Activated T-helper 1 cell treated with anti-CD3 and anti-CD28 coated beads, Interleukin-12 subunit alpha, Interleukin-12 subunit beta, Interleukin-2, Interleukin-4 antibody, amounts not matched to agents 30 ng/mL and 10 ng/mL and 1 ng/mL, durations not matched to agents 14 hours and 24 hours and 36 hours (primary cell): ENCODE results near the gene PTAFR. TPM values are rescaled to one million over a fixed set of nuclear protein-coding genes. Genes with fewer than 3 reads are reported as not detected.

ENCODE experiments used
- DNase-seq: peaks from one replicate; pipeline ENCODE4 v3.0.0; 2021; ENCODE audit warnings: low spot score
- H3K27ac Mint-ChIP-seq: one replicate; pipeline ENCODE4 v1.8.0; 2021; ENCODE audit warnings: mild to moderate bottlenecking, mixed read lengths
- H3K27me3 Mint-ChIP-seq: one replicate; pipeline ENCODE4 v1.8.0; 2022; ENCODE audit warnings: mild to moderate bottlenecking, moderate library complexity, mixed read lengths; ENCODE audit not compliant: insufficient read depth
- H3K36me3 Mint-ChIP-seq: one replicate; pipeline ENCODE4 v1.8.0; 2021; ENCODE audit warnings: low read depth, mixed read lengths
- H3K4me1 Mint-ChIP-seq: one replicate; pipeline ENCODE4 v1.8.0; 2021; ENCODE audit warnings: low read depth, mixed read lengths
- H3K4me3 Mint-ChIP-seq: one replicate; pipeline ENCODE4 v1.8.0; 2021; ENCODE audit warnings: mild to moderate bottlenecking, moderate library complexity, mixed read lengths
- H3K9me3 Mint-ChIP-seq: one replicate; pipeline ENCODE4 v1.8.0; 2021; ENCODE audit warnings: mixed read lengths
- intact Hi-C: fragments of 100-400 bp; cut with micrococcal nuclease; formaldehyde crosslinking; loops from one replicate; pipeline ENCODE4 v1.15.1; 2024
- total RNA-seq: library from RNA; stranded (reverse); gene quantifications from 2 replicates; pipeline ENCODE4 v1.2.3, GENCODE V29; 2022

The PTAFR gene
- total RNA-seq, 1 donor from 2014 or later, result 0.62 TPM

DNA sequence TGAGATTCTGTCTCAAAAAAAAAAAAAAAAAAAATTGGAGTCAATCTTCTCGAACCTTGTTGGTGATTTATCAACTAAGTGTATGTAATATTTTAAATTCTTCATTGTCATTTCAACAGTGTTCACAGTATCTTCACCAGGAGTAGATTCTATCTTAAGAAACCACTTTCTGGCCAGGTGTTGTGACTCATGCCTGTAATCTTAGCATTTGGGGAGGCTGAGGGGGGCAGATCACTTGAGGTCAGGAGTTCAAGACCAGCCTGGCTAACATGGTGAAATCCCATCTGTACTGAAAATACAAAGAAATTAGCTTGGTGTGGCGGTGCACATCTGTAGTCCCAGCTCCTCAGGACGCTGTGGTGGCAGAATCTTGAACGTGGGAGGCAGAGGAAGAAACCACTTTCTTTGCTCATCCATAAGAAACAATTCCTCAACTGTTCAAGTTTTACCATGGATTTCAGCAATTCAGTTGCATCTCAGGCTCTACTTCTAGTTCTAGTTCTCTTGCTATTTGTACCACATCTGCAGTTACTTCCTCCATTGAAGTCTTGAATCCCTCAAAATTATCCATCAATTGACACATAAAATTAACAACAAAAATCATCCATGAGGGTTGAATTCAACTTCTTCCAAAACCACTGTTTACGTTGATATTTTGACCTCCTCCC, 57.7 kb downstream of the PTAFR start:
- Mint-ChIP-seq H3K9me3 (no peaks in the 10 kb centered on the region), H3K36me3 (no peaks in the 10 kb centered on the region), H3K27ac (no peak overlapping the region), H3K4me1 (peaks cover 15% of the 10 kb centered on the region), H3K4me3 (no peak overlapping the region), H3K27me3 (peaks cover 37% of the 10 kb centered on the region)
- intact Hi-C loops, result no loop called here
- DNase-seq, result no peak

DNA sequence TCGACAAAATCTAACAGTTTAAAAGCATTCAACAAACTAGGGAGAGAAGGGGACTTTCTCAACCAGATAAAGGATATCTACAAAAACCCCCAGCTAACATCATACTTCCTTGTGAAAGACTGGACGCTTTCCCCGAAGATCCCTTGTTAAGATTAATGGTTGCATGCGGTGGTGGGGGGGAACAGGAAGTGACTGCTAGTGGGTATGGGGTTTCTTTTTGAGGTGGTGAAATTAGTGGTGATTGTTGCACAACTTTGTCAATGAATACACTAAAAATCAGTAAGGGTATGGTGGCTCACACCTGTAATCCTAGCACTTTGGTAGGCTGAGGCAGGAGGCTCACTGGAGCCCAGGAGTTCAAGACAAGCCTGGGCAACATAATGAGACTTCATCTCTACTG, 61.2 kb downstream of the PTAFR start:
- peaks cover 37% of the 10 kb centered on the region for H3K4me1 Mint-ChIP-seq
- H3K36me3 Mint-ChIP-seq, result peaks cover 2% of the 10 kb centered on the region
- H3K27me3 Mint-ChIP-seq, result peaks cover 25% of the 10 kb centered on the region
- peaks cover 3% of the 10 kb centered on the region for H3K9me3 Mint-ChIP-seq
- peak; percentile 46 for DNase-seq
- intact Hi-C loops, result loop anchor here (1.0 kb wide), 3 partner anchors 29 to 85 kb away; no protein-coding TSS in a partner anchor
- no peak overlapping the region for H3K4me3 Mint-ChIP-seq
- peak overlapping the region; percentile 82 for H3K27ac Mint-ChIP-seq

DNA sequence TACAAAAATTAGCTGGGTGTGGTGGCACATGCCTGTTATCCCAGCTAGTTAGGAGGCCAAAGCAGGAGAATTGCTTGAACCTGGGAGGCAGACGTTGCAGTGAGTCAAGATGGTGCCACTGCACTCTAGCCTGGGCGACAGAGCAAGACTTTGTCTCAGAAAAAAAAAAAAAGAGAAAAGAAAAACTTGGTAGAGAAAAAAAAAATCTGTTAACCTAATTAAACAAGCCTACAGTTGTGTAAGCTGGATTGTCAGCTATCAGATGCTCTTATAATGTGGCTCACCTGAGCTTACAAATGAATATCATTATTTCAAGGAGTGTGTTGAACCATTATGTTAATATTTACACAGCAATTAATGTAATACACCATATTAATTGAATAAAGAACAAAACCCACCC, 61.6 kb downstream of the PTAFR start:
- no peak for DNase-seq
- Mint-ChIP-seq H3K9me3 (peaks cover 3% of the 10 kb centered on the region), H3K27me3 (peaks cover 22% of the 10 kb centered on the region), H3K36me3 (peaks cover 2% of the 10 kb centered on the region), H3K4me1 (peaks cover 37% of the 10 kb centered on the region), H3K4me3 (no peak overlapping the region), H3K27ac (peak overlapping the region; percentile 82)
- intact Hi-C loops, result loop anchor here (1.0 kb wide), 3 partner anchors 29 to 85 kb away; no protein-coding TSS in a partner anchor

DNA sequence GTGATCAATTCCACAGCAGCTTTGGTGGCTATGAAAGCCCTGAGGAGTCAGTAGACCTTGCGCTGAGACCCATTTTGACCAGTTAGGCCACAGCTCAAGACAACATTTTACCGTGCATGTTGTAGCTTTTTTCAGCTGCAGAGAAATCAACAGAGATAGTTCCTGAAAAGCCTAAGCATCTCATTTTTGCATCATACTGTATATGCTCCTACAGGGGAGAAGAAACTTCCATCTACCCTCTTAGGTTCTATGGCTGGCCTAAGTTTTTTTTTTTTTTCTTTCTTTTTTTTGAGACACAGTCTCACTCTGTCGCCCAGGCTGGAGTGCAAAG, 63.3 kb downstream of the PTAFR start:
- intact Hi-C loops, result loop anchor here (2.0 kb wide), 1 partner anchor 22 kb away; no protein-coding TSS in a partner anchor
- H3K9me3 Mint-ChIP-seq, result peaks cover 3% of the 10 kb centered on the region
- H3K27ac Mint-ChIP-seq, result no peak overlapping the region
- H3K27me3 Mint-ChIP-seq, result peaks cover 12% of the 10 kb centered on the region
- peaks cover 2% of the 10 kb centered on the region for H3K36me3 Mint-ChIP-seq
- H3K4me1 Mint-ChIP-seq, result peaks cover 37% of the 10 kb centered on the region
- no peak overlapping the region for H3K4me3 Mint-ChIP-seq
- DNase-seq, result no peak

DNA sequence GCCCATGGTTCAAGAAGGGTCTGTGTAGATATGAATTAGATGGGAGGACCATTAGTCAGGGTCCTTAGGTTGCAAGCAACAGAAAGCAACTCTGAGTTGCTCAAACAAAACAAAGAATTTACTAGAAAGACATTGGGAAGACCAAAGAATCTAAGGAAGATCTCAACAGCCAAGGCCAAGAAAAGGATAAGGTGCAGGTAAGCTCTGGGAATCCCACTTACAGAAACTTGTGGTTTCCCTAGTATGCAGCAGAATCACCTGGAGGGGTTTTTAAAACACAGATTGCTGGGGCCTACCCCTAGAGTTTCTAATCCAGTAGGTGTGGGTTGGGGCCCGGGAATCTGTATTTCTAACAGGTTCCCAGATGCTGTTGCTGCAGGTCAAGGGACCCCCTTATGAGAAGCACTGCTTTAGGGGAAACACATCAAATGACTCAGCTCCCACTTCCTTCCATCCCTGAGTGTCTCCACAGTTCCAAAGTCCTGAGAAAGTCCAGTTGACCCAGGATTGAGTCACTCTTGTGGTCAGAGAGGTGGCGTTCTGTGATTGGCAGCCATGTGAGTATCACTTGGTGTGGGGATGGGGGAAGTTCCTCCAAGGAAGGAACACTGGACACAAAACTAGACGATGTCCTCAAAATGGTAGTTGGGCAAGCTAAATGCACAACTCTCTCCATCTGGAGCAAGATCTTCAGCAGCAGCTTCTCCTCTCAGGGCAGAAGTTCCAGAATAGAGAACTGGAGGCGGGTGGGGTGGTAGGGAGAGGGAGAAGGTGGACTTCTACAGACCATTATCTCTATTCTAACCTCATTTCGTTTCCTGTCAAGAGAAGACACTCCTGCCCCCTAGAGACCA, 63.9 kb downstream of the PTAFR start:
- Mint-ChIP-seq H3K27me3 (peaks cover 11% of the 10 kb centered on the region), H3K9me3 (peaks cover 3% of the 10 kb centered on the region), H3K4me1 (peaks cover 37% of the 10 kb centered on the region), H3K27ac (no peak overlapping the region), H3K4me3 (no peak overlapping the region), H3K36me3 (peaks cover 2% of the 10 kb centered on the region)
- DNase-seq, result no peak
- intact Hi-C loops, result loop anchor here (2.0 kb wide), 1 partner anchor 22 kb away; no protein-coding TSS in a partner anchor

DNA sequence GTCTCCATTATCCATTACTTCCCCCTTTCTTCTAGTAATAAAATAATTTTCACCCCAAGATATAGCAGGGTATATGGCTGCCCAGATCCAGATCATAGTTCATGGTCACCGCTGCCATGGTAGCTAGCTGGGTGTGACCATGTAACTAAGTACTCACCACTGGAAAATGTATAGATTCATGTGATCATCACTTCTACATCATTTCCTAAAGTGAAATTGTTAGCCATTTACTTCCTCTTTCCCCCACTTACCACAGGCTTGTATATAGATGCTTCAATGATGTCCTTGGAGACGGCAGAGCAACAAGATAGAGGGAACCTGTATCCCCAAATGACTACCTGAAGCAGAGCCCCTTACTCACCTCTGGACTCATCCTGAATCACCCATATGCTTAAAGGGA, 65.3 kb downstream of the PTAFR start:
- Mint-ChIP-seq H3K36me3 (peaks cover 2% of the 10 kb centered on the region), H3K9me3 (peaks cover 3% of the 10 kb centered on the region), H3K4me3 (no peak overlapping the region), H3K27me3 (peaks cover 5% of the 10 kb centered on the region), H3K27ac (peak overlapping the region; percentile 59), H3K4me1 (peaks cover 32% of the 10 kb centered on the region)
- intact Hi-C loops, result no loop called here
- no peak for DNase-seq

DNA sequence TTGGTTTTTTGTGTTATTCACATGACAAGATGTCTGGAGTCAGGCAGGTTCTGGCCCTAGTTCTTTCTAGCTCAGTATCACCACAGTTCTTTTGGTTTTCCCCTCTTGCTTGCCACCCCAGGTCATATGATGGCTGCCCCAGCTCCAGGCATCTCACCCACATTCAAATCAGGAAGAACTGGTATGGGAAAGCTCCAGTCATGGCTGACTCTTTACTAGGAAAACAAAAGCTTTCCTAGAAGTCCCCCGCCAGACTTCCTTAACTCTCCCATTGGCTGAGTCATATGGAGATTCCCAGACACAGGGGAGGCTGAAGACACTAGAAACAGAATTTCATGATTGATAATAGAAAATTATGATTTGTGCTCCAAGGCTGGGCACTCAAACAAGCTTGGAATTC, 65.9 kb downstream of the PTAFR start:
- Mint-ChIP-seq H3K36me3 (peaks cover 2% of the 10 kb centered on the region), H3K9me3 (peaks cover 3% of the 10 kb centered on the region), H3K27me3 (peaks cover 5% of the 10 kb centered on the region), H3K4me1 (peaks cover 31% of the 10 kb centered on the region), H3K4me3 (no peak overlapping the region), H3K27ac (no peak overlapping the region)
- intact Hi-C loops, result no loop called here
- no peak for DNase-seq

DNA sequence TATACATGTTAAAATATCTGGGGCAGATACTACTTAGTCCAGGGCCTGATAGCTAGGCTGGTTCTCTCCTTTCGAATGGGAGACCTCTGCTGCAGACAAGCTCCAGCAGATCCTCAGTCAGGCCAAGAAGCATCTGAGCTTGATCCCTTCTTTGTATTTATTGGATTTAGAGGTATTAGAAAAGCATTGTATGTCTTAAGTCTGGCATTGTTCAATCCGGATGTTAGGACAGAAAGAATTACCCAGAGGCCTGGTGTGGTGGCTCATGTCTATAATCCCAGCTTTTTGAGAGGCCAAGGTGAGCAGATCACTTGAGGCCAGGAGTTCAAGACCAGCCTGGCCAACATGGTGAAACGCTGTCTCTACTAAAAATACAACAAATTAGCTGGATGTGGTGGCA, 66.9 kb downstream of the PTAFR start:
- Mint-ChIP-seq H3K9me3 (peaks cover 3% of the 10 kb centered on the region), H3K36me3 (peaks cover 2% of the 10 kb centered on the region), H3K4me3 (no peak overlapping the region), H3K27me3 (peaks cover 4% of the 10 kb centered on the region), H3K4me1 (peaks cover 22% of the 10 kb centered on the region), H3K27ac (no peak overlapping the region)
- no peak for DNase-seq
- intact Hi-C loops, result no loop called here

DNA sequence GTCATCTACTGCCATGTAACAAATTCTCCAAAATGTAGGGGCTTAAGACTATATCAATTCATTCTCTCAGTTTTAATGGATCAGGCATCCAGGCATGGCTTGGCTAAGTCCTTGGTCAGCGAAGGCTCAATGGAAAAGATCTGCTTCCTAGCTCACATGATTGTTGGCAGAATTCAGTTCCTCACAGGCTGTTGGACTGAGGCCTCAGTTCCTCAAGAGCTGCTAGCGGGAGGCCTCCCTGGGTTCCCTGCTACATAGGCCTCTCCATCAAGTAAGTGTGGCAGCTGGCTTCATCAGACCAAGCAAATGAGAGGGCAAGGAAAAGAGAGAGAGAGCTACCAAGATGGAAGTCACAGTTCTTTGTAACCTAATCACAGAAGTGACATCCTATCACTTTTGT, 68.5 kb downstream of the PTAFR start:
- peaks cover 2% of the 10 kb centered on the region for H3K36me3 Mint-ChIP-seq
- DNase-seq, result no peak
- no peak overlapping the region for H3K27ac Mint-ChIP-seq
- H3K9me3 Mint-ChIP-seq, result peaks cover 3% of the 10 kb centered on the region
- H3K27me3 Mint-ChIP-seq, result peaks cover 7% of the 10 kb centered on the region
- peaks cover 19% of the 10 kb centered on the region for H3K4me1 Mint-ChIP-seq
- intact Hi-C loops, result no loop called here
- H3K4me3 Mint-ChIP-seq, result no peak overlapping the region

DNA sequence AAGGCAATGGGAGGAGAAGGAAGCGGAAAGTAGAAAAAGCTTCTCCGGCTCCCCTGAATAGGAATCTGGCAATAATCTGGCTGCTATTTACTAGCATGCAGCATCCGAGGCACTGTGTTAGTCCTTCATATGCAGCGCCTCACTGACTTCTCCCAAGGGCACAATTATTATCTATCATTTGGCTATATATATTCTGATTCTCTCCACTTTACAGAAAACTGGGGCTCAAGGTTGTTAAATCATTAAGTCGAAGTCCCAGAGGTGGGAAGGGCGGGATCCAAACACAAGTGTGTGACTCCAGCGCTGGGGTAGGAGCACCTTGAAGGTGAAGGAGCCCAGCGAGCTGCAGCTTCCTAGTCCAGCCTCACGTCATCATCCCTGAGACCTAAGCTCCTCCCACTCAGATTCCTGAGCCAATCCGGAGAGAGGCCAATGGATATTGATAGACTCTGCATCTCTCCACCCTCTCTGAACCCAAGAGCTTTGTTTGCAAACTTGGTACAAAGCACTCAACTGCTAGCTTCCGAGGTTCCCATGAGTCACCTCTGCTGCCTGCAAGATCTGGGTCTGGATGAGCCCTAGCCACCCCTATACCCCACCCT, 71.5 kb downstream of the PTAFR start:
- intact Hi-C loops, result no loop called here
- no peak overlapping the region for H3K27ac Mint-ChIP-seq
- no peaks in the 10 kb centered on the region for H3K4me1 Mint-ChIP-seq
- H3K9me3 Mint-ChIP-seq, result no peaks in the 10 kb centered on the region
- H3K27me3 Mint-ChIP-seq, result peaks cover 13% of the 10 kb centered on the region
- no peaks in the 10 kb centered on the region for H3K36me3 Mint-ChIP-seq
- no peak overlapping the region for H3K4me3 Mint-ChIP-seq
- no peak for DNase-seq

DNA sequence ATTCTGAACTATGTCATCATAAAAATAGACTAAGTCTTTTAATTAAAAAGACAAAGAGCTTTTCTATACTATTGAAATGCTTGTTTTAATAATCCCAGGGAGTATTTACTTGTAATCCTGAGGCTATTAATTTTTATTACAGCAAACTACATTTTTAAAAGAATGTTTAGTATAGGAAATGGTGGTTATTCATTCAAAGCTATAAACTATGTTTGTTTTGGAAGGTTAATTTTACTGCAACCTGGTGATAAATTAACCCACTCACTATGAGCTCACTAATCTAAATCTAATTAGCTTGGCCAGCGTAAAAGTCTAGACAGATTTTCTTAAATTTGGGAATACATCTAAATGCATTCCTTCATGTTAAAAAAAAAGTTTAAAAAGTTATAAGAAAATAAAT, 74.3 kb downstream of the PTAFR start:
- intact Hi-C loops, result no loop called here
- DNase-seq, result no peak
- Mint-ChIP-seq H3K27ac (no peak overlapping the region), H3K9me3 (no peaks in the 10 kb centered on the region), H3K36me3 (no peaks in the 10 kb centered on the region), H3K4me3 (no peak overlapping the region), H3K27me3 (peaks cover 19% of the 10 kb centered on the region), H3K4me1 (peaks cover under 1% of the 10 kb centered on the region)

DNA sequence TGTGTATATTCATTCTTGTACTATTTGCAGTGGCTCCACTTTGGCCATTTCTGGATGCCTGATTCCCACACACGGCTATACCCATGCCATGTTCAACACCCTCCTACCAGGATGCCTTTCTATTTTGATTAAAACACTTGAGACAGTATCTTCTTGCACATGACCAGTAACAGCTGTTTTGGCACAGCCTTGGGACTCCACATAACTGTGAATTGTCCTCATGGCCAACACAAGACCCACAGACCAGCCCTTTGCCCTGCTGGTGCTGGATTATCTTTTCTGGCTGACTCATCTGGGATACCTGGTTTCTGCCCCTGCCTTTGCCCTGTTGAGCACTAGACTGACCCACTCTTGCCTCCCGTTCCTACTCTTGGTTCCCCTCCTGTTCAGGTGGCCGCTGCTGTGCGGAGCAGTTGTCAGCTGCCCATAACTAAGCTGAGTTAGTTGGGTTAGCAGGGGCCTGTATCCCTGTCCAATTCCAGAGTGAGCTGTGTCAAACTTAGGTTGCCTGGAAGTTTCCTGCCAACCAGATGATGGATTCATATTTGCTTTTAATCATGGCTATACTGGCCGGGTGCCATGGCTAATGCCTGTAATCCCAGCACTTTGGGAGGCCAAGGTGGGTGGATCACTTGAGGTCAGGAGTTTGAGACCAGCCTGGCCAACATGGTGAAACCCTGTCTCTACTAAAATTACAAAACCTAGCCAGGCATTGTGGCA, 77.3 kb downstream of the PTAFR start:
- H3K4me3 Mint-ChIP-seq, result no peak overlapping the region
- peaks cover 29% of the 10 kb centered on the region for H3K27me3 Mint-ChIP-seq
- no peak overlapping the region for H3K27ac Mint-ChIP-seq
- H3K36me3 Mint-ChIP-seq, result no peaks in the 10 kb centered on the region
- intact Hi-C loops, result no loop called here
- H3K9me3 Mint-ChIP-seq, result no peaks in the 10 kb centered on the region
- DNase-seq, result no peak
- peaks cover 13% of the 10 kb centered on the region for H3K4me1 Mint-ChIP-seq
